Erythroblast (primary cell): ENCODE results near the gene AGAP6.
"Not testable (repeated sequence)": the region's sequence is repeated elsewhere in the genome, so short reads cannot be mapped to it uniquely, and the experiment has no call there.

Experiments
- GATA1 ChIP-seq: IDR thresholded peaks from 2 replicates; pipeline ENCODE4 v1.6.1; 2011; ENCODE audit warnings: low read depth, mild to moderate bottlenecking, control low read depth, low read length, moderate library complexity
- POLR2A ChIP-seq: IDR thresholded peaks from 2 replicates; pipeline ENCODE4 v1.6.1; 2011; ENCODE audit warnings: mild to moderate bottlenecking, low read length

GRCh38 chr10:50047594-50047993 is 59.4 kb downstream of the AGAP6 start:
- not testable (repeated sequence) for TF ChIP-seq POLR2A, GATA1
